GM19239 (cell line): ENCODE data around the gene PSMA6.
"Not testable (repeated sequence)": the region's sequence is repeated elsewhere in the genome, so short reads cannot be mapped to it uniquely, and the experiment has no call there.

Source experiments
- DNase-seq: peaks from one replicate; pipeline ENCODE4 v3.0.0; 2011; ENCODE audit warnings: low spot score; ENCODE audit not compliant: insufficient read length
- FAIRE-seq: peaks from 2 replicates; lab custom pipeline; 2011; peaks lifted over from hg19 to GRCh38; lab: Jason Lieb, UNC

PSMA6 gene

GRCh38 chr14:35341454-35341750, 49.2 kb downstream of the PSMA6 start:
- FAIRE-seq (no peak), DNase-seq (no peak)

- no peak for FAIRE-seq
- no peak for DNase-seq
Measured at GRCh38 chr14:35341751-35342488, 49.7 kb downstream of the PSMA6 start.

DNA sequence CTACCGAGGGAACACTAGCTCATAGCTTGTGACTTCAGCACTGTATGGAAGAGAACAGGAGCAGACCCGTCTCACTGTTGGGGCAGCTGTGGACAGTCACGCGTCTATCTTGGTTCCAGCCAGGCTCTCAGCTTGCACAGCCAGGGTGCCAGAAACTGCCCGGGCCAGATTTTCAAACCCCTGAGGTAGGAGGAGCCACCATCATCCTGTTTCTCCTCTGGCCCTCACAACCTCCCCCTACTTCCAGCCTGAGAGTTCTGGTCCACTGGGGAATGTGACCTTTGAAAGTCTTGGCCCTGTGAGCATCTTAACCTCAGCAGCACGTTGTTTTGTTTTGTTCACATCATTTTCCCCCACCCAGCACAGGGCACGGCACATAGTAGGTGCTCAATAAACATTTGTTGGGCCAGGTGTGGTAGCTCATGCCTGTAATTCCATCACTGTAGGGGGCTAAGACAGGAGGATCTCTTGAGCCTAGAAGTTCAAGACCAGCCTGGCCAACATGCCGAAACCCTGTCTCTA, 50.4 kb downstream of the PSMA6 start:
- DNase-seq = no peak

DNA sequence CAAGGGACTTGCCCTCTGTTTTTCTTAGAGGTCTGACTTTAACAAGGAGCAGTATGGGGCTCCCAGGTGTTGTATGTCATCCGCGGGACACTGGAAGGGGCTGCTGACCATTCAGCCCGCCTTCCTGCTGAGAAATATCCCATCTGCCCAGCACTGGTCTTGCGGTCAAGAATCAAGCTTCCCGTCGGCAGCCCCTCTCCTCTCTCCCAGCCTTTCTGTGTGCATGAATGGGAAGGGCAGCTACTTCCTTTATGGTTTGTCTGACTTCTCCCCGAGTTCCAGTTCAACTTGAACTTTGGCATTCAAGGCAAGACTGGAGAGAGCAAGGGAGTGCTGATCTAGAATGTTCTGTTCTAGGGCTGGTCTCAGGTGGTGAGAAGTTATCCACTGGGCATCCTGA, 51.5 kb downstream of the PSMA6 start:
- FAIRE-seq (no peak), DNase-seq (no peak)

More for the DNA sequence above, 50.4 kb downstream of the PSMA6 start:
- FAIRE-seq = no peak

- no peak for DNase-seq
- FAIRE-seq = no peak
Measured at GRCh38 chr14:35344107-35344807, 52.1 kb downstream of the PSMA6 start.

DNA sequence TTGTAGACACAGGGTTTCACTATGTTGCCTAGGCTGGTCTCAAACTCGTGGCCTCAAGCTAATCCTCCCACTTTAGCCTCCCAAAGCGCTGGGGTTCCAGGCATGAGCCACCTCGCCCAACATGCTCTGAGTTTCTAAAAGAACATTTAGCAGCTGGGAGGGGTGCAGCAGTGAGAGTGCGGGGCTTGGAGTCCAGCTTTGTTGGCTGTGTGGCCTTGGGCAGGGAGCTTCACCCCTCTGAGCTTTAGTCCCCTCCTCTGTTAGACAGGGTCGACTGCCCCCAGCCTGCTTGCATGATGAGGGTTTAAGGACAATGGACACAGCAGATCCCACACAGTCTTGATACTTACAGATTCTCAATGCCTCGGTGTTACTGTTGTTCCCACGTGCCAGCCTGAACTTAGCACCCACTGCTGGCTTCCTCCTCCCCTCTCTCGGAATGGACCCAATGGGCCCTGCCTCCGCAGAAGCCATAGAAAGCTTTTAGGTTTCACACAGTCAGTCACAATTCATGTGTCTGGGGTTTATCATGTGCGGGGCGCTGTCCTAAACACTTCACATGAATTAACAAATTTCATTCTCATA, 54.6 kb downstream of the PSMA6 start:
- FAIRE-seq = no peak
- DNase-seq = no peak

- DNase-seq (no peak), FAIRE-seq (no peak)
Measured at GRCh38 chr14:35347323-35348043, 55.3 kb downstream of the PSMA6 start.

DNA sequence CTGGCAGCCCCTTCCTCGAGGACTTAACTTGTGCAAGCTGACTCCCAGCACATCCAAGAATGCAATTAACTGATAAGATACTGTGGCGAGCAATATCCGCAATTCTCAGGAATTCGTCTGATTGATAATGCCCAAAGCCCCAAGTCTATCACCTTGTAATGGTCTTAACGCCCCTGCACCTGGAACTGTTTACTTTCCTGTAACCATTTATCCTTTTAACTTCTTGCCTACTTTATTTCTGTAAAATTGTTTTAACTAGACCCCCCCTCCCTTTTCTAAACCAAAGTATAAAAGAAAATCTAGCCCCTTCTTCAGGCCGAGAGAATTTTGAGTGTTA, 55.8 kb downstream of the PSMA6 start:
- DNase-seq, FAIRE-seq: not testable (repeated sequence)

GRCh38 chr14:35349496-35350365, 57.5 kb downstream of the PSMA6 start:
- no peak for FAIRE-seq
- no peak for DNase-seq

GRCh38 chr14:35351497-35351896, 59.3 kb downstream of the PSMA6 start:
- DNase-seq (no peak), FAIRE-seq (no peak)

- DNase-seq (no peak), FAIRE-seq (no peak)
Measured at GRCh38 chr14:35351897-35352273, 59.7 kb downstream of the PSMA6 start.

DNA sequence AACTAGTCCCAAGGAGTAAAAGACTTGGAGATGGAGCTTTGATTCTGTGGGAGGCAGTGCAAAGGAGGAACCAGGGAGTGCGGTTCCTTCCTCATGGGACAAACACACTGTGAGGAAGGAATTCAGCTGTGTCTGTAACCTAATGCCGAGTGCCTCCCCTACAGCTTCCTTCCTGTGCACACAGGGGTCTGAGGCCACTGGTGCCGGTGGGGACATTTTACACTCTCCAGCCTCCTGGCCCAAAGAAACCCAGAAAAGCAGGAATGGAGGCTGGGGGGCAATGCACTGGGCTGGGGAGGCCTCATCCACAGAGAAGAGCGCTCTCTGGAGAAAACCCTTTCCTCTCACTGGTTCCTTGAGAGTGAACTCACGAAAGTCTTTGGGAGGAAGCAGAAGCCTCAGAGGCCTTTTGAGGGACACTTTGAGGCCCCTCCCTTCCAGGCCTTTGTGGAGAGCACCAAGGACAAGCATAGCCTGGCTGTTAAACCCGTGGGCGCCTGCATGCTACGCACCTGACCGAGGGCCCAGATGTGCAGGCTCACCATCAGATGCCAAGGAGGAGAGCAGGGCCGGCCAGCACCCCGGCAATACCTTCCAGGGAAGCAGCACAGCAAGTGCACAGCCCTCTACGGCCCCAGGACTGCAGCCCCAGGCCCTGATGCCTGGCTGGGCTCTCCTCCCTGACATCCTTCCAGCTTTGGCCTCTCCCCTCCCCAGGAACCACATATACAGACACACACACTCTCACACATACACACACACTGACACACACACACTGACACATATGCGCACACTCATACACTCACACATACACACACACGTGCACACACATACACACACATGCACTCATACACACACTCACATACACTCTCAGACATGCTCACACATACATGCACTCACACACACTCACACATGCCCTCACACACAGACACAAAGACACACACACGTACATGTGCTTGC, 60.4 kb downstream of the PSMA6 start:
- no peak for FAIRE-seq
- no peak for DNase-seq

GRCh38 chr14:35353409-35354172, 61.4 kb downstream of the PSMA6 start:
- no peak for FAIRE-seq
- no peak for DNase-seq

DNA sequence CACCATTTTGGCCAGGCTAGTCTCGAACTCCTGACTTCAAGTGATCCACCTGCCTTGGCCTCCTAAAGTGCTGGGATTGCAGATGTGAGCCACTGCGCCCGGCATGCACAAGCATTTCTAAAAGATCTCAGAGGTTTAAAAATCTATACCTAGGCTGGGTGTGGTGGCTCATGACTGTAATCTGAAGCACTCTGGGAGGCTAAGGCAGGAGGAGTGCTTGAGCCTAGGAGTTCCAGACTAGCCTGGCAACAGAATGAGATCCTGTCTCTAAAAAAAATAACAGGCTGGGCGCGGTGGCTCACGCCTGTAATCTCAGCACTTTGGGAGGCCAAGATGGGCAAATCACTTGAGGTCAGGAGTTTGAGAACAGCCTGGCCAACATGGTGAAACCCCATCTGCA, 63.1 kb downstream of the PSMA6 start:
- not testable (repeated sequence) for FAIRE-seq, DNase-seq

DNA sequence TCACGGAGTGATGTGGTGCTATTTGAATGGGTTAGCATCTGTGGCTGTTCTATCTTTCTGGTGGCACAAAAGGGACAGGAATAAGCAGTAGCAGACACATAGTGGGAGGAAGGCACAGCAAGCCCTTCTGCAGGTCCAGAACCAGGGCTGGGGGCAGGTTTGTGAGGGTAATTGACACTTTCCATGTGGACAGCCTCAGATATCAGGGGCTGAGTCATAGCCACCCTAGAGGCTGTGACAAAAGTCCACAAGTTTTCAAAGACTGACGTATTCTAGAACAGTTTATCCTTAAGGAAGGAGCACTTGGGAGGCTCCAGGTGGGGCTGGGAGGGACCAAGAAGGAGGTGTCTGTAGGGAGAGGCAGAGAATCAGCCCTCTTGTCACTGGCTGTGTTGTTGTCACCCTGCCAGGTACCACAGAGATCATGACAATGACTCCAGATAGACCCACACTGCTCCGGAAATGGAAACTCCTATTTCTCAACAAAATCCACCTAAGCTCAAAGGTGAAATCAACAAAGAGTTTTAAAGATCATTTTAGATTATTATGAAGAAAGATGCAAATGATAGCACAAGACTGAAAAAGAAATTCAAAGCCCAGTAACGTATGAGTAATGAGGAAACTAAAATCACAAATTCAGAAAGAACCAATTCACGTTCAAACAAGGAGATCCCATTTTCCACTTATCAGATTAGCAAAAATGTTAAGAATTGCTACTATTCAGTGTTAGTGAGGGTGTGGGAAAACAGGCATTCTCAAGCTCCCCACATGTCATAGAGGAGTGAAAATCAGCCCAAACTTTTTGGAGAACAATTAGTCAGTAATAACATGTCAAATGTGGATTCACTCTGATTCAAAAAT, 64.0 kb downstream of the PSMA6 start:
- DNase-seq = no peak
- no peak for FAIRE-seq

DNA sequence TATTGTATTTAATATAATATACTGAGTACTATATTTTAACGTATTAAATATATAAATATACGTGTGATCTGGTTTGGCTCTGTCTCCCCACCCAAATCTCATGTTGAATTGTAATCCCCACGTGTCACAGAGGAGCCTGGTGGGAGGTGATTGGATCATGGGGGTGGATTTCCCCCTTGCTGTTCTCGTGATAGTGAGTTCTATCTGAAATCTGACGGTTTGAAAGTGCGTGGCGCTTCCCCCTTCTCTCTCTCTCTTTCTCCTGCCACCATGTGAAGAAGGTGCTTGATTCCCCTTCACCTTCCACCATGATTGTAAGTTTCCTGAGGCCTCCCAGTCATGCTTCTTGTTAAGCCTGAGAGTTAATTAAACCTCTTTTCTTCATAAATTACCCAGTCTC, 67.5 kb downstream of the PSMA6 start:
- not testable (repeated sequence) for FAIRE-seq

DNA sequence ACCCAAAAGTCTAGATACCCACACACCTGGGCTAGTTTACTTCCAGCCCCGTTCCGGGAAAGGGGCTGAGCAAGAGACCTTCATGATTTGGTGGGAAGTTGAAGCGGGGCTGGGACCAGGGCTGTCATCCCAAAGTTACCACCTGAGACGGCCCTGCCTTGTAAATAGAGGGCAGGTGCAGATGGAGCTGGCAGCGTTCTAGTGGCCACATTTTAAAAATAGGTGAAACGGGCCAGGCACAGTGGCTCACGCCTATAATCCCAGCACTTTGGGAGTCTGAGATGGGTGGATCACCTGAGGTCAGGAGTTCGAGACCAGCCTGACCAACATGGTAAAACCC, 68.9 kb downstream of the PSMA6 start:
- FAIRE-seq (no peak), DNase-seq (no peak)

More for the DNA sequence above, 67.5 kb downstream of the PSMA6 start:
- DNase-seq = not testable (repeated sequence)
